Measurements from ENCODE around the gene TLL2. TPM values are rescaled to one million over a fixed set of nuclear protein-coding genes. Genes with fewer than 3 reads are reported as not detected.

The TLL2 gene
- total and polyA plus RNA-seq, 2 of the 4 experiments (the other 2 are of a cell fraction) = under 0.01 to 0.05 TPM

- Histone ChIP-seq H3K36me3 (ENCODE audit: control insufficient read depth, insufficient read depth, low read length) (no peaks in the 10 kb centered on the region), H2AK9ac (replicated peaks; ENCODE audit: low read depth, low read length, poor library complexity) (no peak overlapping the region), H2BK20ac (ENCODE audit: low read depth, low read length) (no peak overlapping the region), H2BK120ac (ENCODE audit: low read depth, low read length) (no peak overlapping the region), H2AK5ac (ENCODE audit: low read depth, low read length) (no peak overlapping the region), H3K23ac (ENCODE audit: low read depth, low read length) (no peak overlapping the region), H2BK5ac (ENCODE audit: low read depth, low read length, poor library complexity, severe bottlenecking) (no peak overlapping the region), H3K4me3 (ENCODE audit: insufficient read depth, low read depth, low read length) (no peak overlapping the region), H3K79me1 (ENCODE audit: low read depth in 1 of 2, low read length in 2 of 2) (no peaks in the 10 kb centered on the region), H4K91ac (ENCODE audit: insufficient read depth, low read depth, low read length) (no peak overlapping the region), H3K14ac (replicated peaks; ENCODE audit: low read depth, low read length) (no peak overlapping the region), H4K20me1 (ENCODE audit: insufficient read depth, low read length) (no peaks in the 10 kb centered on the region), H3K27me3 (ENCODE audit: control insufficient read depth, insufficient read depth, low read length) (peaks cover 4% of the 10 kb centered on the region), H3K4ac (ENCODE audit: low read depth, low read length) (no peak overlapping the region), H3K9me1 (ENCODE audit: insufficient read depth, low read length) (no peaks in the 10 kb centered on the region), H2AFZ (replicated peaks; ENCODE audit: low read length, poor library complexity) (peak overlapping the region; percentile 51), H3K18ac (ENCODE audit: low read depth, low read length) (no peak overlapping the region), H4K8ac (ENCODE audit: low read depth in 2 of 2, low read length in 2 of 2) (no peak overlapping the region), H3K56ac (ENCODE audit: extremely low read depth, insufficient read depth, low read length) (no peak overlapping the region), H3K27ac (ENCODE audit: insufficient read depth, low read length) (no peak overlapping the region), H3K4me1 (ENCODE audit: control insufficient read depth, insufficient read depth, low read length) (no peaks in the 10 kb centered on the region), H3K4me2 (ENCODE audit: low read depth, low read length) (no peak overlapping the region), H3K9me3 (ENCODE audit: control insufficient read depth, insufficient read depth, low read length) (no peaks in the 10 kb centered on the region), H4K5ac (ENCODE audit: low read depth, low read length) (no peak overlapping the region), H3K9ac (ENCODE audit: low read depth, low read length) (no peak overlapping the region), H2BK15ac (ENCODE audit: low read depth, low read length) (no peak overlapping the region)
- TF ChIP-seq RFX5 (IDR thresholded peaks at IDR 0.05; ENCODE audit: low read depth, low read length) (no peak), POLR2A (IDR thresholded peaks at IDR 0.05; ENCODE audit: low read depth, low read length) (no peak), RAD21 (IDR thresholded peaks at IDR 0.05; ENCODE audit: low read length) (no peak), USF2 (IDR thresholded peaks at IDR 0.05; ENCODE audit: low read depth, low read length) (no peak), MAFK (IDR thresholded peaks at IDR 0.05; ENCODE audit: low read depth, low read length) (no peak), BHLHE40 (IDR thresholded peaks at IDR 0.05; ENCODE audit: low read depth, low read length) (no peak), SMC3 (IDR thresholded peaks at IDR 0.05; ENCODE audit: low read depth, low read length) (no peak), CHD1 (IDR thresholded peaks at IDR 0.05; ENCODE audit: low read depth, low read length) (no peak), MXI1 (IDR thresholded peaks at IDR 0.05; ENCODE audit: borderline replicate concordance, low read depth, low read length) (no peak), MAZ (IDR thresholded peaks at IDR 0.05; ENCODE audit: borderline replicate concordance, low read depth, low read length) (no peak), RCOR1 (IDR thresholded peaks at IDR 0.05; ENCODE audit: insufficient replicate concordance, low read length) (no peak), CTCF (conservative IDR thresholded peaks at IDR 0.05; ENCODE audit: low read depth, low read length) (no peak), FOS (IDR thresholded peaks at IDR 0.05; ENCODE audit: low read depth, low read length) (no peak), ELK1 (IDR thresholded peaks at IDR 0.05; ENCODE audit: borderline replicate concordance, low read depth, low read length) (no peak), NFE2L2 (IDR thresholded peaks at IDR 0.05; ENCODE audit: low read depth, low read length) (no peak), CEBPB (IDR thresholded peaks at IDR 0.05; ENCODE audit: low read depth, low read length) (no peak)
- no TSS peak for BruUV-seq (replicated peaks)
- ChIA-PET POLR2A (ENCODE audit: unreplicated experiment) (no interaction called here), CTCF (no interaction called here)
- DNase-seq = no peak
- dilution Hi-C loops (cut with HindIII; ENCODE audit: low sequenced_read_pairs, unreplicated experiment) (no loop called here), in situ Hi-C loops (cut with MboI; ENCODE audit: low sequenced_read_pairs) (no loop called here), intact Hi-C loops (cut with micrococcal nuclease) (no loop called here)
- ATAC-seq (ENCODE audit: low read depth) = no peak
- no CpG with 5 or more reads among the region's 7 CpGs for WGBS, 2 experiments (ENCODE audit: extremely low coverage in 2 of 2, insufficient read length in 1 of 2)
Measured at GRCh38 chr10:96380821-96381220, 132.9 kb downstream of the TLL2 start.
